B cell (primary cell): Measurements from ENCODE around the gene PLPP4. TPM values are rescaled to one million over a fixed set of nuclear protein-coding genes. Genes with fewer than 3 reads are reported as not detected.

Source experiments
- ATAC-seq: fragments of 200-7000 bp; cut with Tn5 transposase; one replicate; pipeline ENCODE4 v1.10.0; 2021; ENCODE audit warnings: low read depth, mild to moderate bottlenecking, moderate number of reproducible peaks, moderate library complexity
- CTCF ChIA-PET: fragments of 350-600 bp; sonication (Branson Sonifier 250); formaldehyde crosslinking; loops from one replicate; lab custom pipeline; 2021; ENCODE audit warnings: antibody characterized with exemption, inconsistent platforms; lab: Charles Lee
- POLR2A ChIA-PET: fragments of 350-600 bp; sonication (Branson Sonifier 250); formaldehyde crosslinking; loops from one replicate; lab custom pipeline; 2021; ENCODE audit warnings: antibody characterized with exemption; lab: Charles Lee
- DNase-seq: peaks from one replicate; pipeline ENCODE4 v3.0.0; 2013
- H2AFZ ChIP-seq: 2 replicates; pipeline ENCODE4 v1.6.1; 2012; ENCODE audit warnings: mild to moderate bottlenecking, low read depth, low read length; ENCODE audit not compliant: insufficient read depth, poor library complexity, severe bottlenecking
- H3K27ac ChIP-seq, 2 donors: 1 replicate in 1 of 2; 2 replicates in 1 of 2; pipeline ENCODE4 v1.5.1; 2012 to 2013; ENCODE audit warnings: low read length in 2 of 2, mild to moderate bottlenecking in 2 of 2, moderate library complexity in 1 of 2
- H3K27me3 ChIP-seq, 4 experiments: fragments of 200-600 bp in 1 of 4; sonication (generic) in 1 of 4; replicated peaks in 1 of 4; 1 replicate in 2 of 4; 2 replicates in 2 of 4; pipeline versions ENCODE4 v1.6.1 to v1.7.0; 2013 to 2016; ENCODE audit warnings: low read length in 3 of 4, mild to moderate bottlenecking in 2 of 4, mixed read lengths in 1 of 4, moderate library complexity in 1 of 4; ENCODE audit not compliant: insufficient read depth in 4 of 4, control insufficient read depth in 3 of 4; ENCODE audit errors: control extremely low read depth in 1 of 4
- H3K36me3 ChIP-seq, 2 experiments: replicated peaks in 1 of 2; 1 replicate in 1 of 2; 2 replicates in 1 of 2; pipeline versions ENCODE4 v1.6.1 to v1.7.1; 2013; ENCODE audit warnings: low read length in 1 of 2; ENCODE audit not compliant: insufficient read depth in 2 of 2, control insufficient read depth in 1 of 2; ENCODE audit errors: control extremely low read depth in 1 of 2, extremely low read depth in 1 of 2
- H3K4me1 ChIP-seq, 2 donors: fragments of 200-600 bp in 1 of 2; sonication (generic) in 1 of 2; 1 replicate in 1 of 2; 2 replicates in 1 of 2; pipeline versions ENCODE4 v1.5.1 to v1.6.1; 2013 to 2017; ENCODE audit warnings: low read length in 2 of 2; ENCODE audit not compliant: control insufficient read depth in 2 of 2, insufficient read depth in 2 of 2
- H3K4me2 ChIP-seq: replicated peaks from 2 replicates; pipeline ENCODE3; 2012; ENCODE audit warnings: mild to moderate bottlenecking, low read depth, low read length; ENCODE audit not compliant: poor library complexity, severe bottlenecking
- H3K4me3 ChIP-seq, 5 experiments: fragments of 200-600 bp in 1 of 5; sonication (generic) in 1 of 5; 1 replicate in 3 of 5; 2 replicates in 2 of 5; pipeline versions ENCODE4 v1.5.1 to v1.7.0; 2011 to 2016; ENCODE audit warnings: low read length in 4 of 5, mild to moderate bottlenecking in 4 of 5, low read depth in 2 of 5, control low read depth in 1 of 5, moderate library complexity in 1 of 5; ENCODE audit not compliant: insufficient read depth in 1 of 5; ENCODE audit errors: control extremely low read depth in 1 of 5, extremely low read depth in 1 of 5
- H3K79me2 ChIP-seq: fragments of 200-600 bp; sonication (generic); one replicate; pipeline ENCODE4 v1.6.0; 2016; ENCODE audit warnings: low read length; ENCODE audit not compliant: control insufficient read depth, insufficient read depth
- H3K9ac ChIP-seq: fragments of 200-600 bp; sonication (generic); 2 replicates; pipeline ENCODE4 v1.6.1; 2017; ENCODE audit warnings: mild to moderate bottlenecking, low read length, moderate library complexity
- H3K9me3 ChIP-seq, 3 donors: one replicate each; pipeline versions ENCODE4 v1.6.1 to v1.7.1; 2013; ENCODE audit warnings: low read length in 2 of 3; ENCODE audit not compliant: control insufficient read depth in 2 of 3, insufficient read depth in 1 of 3; ENCODE audit errors: control extremely low read depth in 1 of 3
- H4K20me1 ChIP-seq: 2 replicates; pipeline ENCODE4 v1.6.0; 2012; ENCODE audit warnings: mild to moderate bottlenecking, low read length; ENCODE audit not compliant: insufficient read depth, control insufficient read depth, poor library complexity, severe bottlenecking
- H3K27ac Mint-ChIP-seq: one replicate; pipeline ENCODE4 v1.8.0; 2021; ENCODE audit warnings: mixed read lengths
- H3K27me3 Mint-ChIP-seq: one replicate; pipeline ENCODE4 v1.8.0; 2021; ENCODE audit warnings: mixed read lengths
- H3K4me1 Mint-ChIP-seq: one replicate; pipeline ENCODE4 v1.8.0; 2021; ENCODE audit warnings: mixed read lengths
- H3K4me3 Mint-ChIP-seq: one replicate; pipeline ENCODE4 v1.8.0; 2021; ENCODE audit warnings: mixed read lengths
- H3K9me3 Mint-ChIP-seq: one replicate; pipeline ENCODE4 v1.8.0; 2022; ENCODE audit warnings: mixed read lengths; ENCODE audit not compliant: insufficient read depth
- EZH2 ChIP-seq: IDR thresholded peaks from 2 replicates; pipeline ENCODE4 v1.6.1; 2012; ENCODE audit warnings: borderline replicate concordance, low read depth, mild to moderate bottlenecking, moderate library complexity, low read length; ENCODE audit not compliant: insufficient read depth, poor library complexity, severe bottlenecking
- WGBS: methylation state at CpG from one replicate; pipeline ENCODE4 v1.1.5; 2013; ENCODE audit warnings: missing lambda C conversion rate; ENCODE audit not compliant: insufficient coverage; 5-methylcytosine and 5-hydroxymethylcytosine counted together
- intact Hi-C: fragments of 100-400 bp; cut with micrococcal nuclease; formaldehyde crosslinking; loops from one replicate; pipeline ENCODE4 v1.10.0; 2022
- polyA plus RNA-seq: library from polyadenylated mRNA; depleted of rRNA; stranded (reverse); fragments of >200 nt; gene quantifications from 2 replicates; pipeline ENCODE4 v1.2.3, GENCODE V29; 2012
- total RNA-seq, 2 donors: library from RNA; stranded (reverse); fragments of 120-200 nt in 1 of 2; gene quantifications; 1 replicate in 1 of 2; 2 replicates in 1 of 2; pipeline versions ENCODE4 v1.2.3 to v1.2.4, GENCODE V29; 2013 to 2022
- TF ChIP-seq, protein P1 (sequence below): fragments of 200-600 bp; IDR thresholded peaks from one replicate; pipeline ENCODE4 v1.8.0; 2022; ENCODE audit warnings: antibody characterized with exemption, mild to moderate bottlenecking

Gene PLPP4
- total and polyA plus RNA-seq, 2 donors (not counting 1 experiment from before 2014, with no cell fraction given): not detected

- no peak overlapping the region for H3K4me3 Mint-ChIP-seq
- peaks cover 5% of the 10 kb centered on the region for H3K9me3 Mint-ChIP-seq
- peaks cover 0 to 6% (median 3%) of the 10 kb centered on the region in 3 donors for H3K9me3 ChIP-seq
- H3K27ac Mint-ChIP-seq: no peak overlapping the region
- H2AFZ ChIP-seq: no peak overlapping the region
- no peaks in the 10 kb centered on the region for H3K36me3 ChIP-seq
- no peaks in the 10 kb centered on the region for H3K4me1 Mint-ChIP-seq
- ChIA-PET POLR2A (no interaction called here), CTCF (no interaction called here)
- no peak overlapping the region for H3K4me2 ChIP-seq
- H3K79me2 ChIP-seq: no peaks in the 10 kb centered on the region
- DNase-seq (no peak), ATAC-seq (no peak)
- no CpG with 5 or more reads among the region's 3 CpGs for WGBS
- H3K27me3 Mint-ChIP-seq: peaks cover 3% of the 10 kb centered on the region
- H3K9ac ChIP-seq: no peak overlapping the region
- no peak overlapping the region for H3K27ac ChIP-seq
- H3K4me3 ChIP-seq: no peak overlapping the region
- H3K4me1 ChIP-seq: no peaks in the 10 kb centered on the region
- TF ChIP-seq, protein P1, sequence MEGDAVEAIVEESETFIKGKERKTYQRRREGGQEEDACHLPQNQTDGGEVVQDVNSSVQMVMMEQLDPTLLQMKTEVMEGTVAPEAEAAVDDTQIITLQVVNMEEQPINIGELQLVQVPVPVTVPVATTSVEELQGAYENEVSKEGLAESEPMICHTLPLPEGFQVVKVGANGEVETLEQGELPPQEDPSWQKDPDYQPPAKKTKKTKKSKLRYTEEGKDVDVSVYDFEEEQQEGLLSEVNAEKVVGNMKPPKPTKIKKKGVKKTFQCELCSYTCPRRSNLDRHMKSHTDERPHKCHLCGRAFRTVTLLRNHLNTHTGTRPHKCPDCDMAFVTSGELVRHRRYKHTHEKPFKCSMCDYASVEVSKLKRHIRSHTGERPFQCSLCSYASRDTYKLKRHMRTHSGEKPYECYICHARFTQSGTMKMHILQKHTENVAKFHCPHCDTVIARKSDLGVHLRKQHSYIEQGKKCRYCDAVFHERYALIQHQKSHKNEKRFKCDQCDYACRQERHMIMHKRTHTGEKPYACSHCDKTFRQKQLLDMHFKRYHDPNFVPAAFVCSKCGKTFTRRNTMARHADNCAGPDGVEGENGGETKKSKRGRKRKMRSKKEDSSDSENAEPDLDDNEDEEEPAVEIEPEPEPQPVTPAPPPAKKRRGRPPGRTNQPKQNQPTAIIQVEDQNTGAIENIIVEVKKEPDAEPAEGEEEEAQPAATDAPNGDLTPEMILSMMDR: no peak
- TF ChIP-seq EZH2: no peak
- peaks cover 0 to 2% (median 0%) of the 10 kb centered on the region in 4 experiments for H3K27me3 ChIP-seq
- intact Hi-C loops: no loop called here
- no peaks in the 10 kb centered on the region for H4K20me1 ChIP-seq
Observed at GRCh38 chr10:120613180-120613579, 156.2 kb downstream of the PLPP4 start.

GRCh38 chr10:120614680-120615079 is 157.7 kb downstream of the PLPP4 start:
- no peaks in the 10 kb centered on the region for H3K4me1 ChIP-seq
- H3K4me2 ChIP-seq: no peak overlapping the region
- TF ChIP-seq, protein P1: no peak
- no peak for TF ChIP-seq EZH2
- peaks cover 3% of the 10 kb centered on the region for H3K27me3 Mint-ChIP-seq
- DNase-seq (no peak), ATAC-seq (no peak)
- H3K27ac Mint-ChIP-seq: no peak overlapping the region
- H3K4me3 ChIP-seq: no peak overlapping the region
- no peak overlapping the region for H3K27ac ChIP-seq
- no peaks in the 10 kb centered on the region for H3K4me1 Mint-ChIP-seq
- no peak overlapping the region for H2AFZ ChIP-seq
- intact Hi-C loops: no loop called here
- peaks cover 0 to 2% (median 0%) of the 10 kb centered on the region in 4 experiments for H3K27me3 ChIP-seq
- peaks cover 0 to 6% (median 3%) of the 10 kb centered on the region in 3 donors for H3K9me3 ChIP-seq
- ChIA-PET POLR2A (no interaction called here), CTCF (no interaction called here)
- H3K9me3 Mint-ChIP-seq: peaks cover 5% of the 10 kb centered on the region
- H4K20me1 ChIP-seq: no peaks in the 10 kb centered on the region
- H3K36me3 ChIP-seq: no peaks in the 10 kb centered on the region
- H3K79me2 ChIP-seq: no peaks in the 10 kb centered on the region
- H3K4me3 Mint-ChIP-seq: no peak overlapping the region
- H3K9ac ChIP-seq: no peak overlapping the region
